OCI-LY3 (cell line): ENCODE data around the gene LENEP.
"Not testable (repeated sequence)": the region's sequence is repeated elsewhere in the genome, so short reads cannot be mapped to it uniquely, and the experiment has no call there.

Experiments
- H2AFZ ChIP-seq: fragments of 200-600, 300-600 bp; shearing (Covaris generic); 2 replicates; pipeline ENCODE4 v1.6.0; 2014; ENCODE audit warnings: antibody characterized with exemption, low read depth, low read length
- H3K27ac ChIP-seq: fragments of 200-600, 300-600 bp; sonication (generic); 2 replicates; pipeline ENCODE4 v1.5.1; 2014; ENCODE audit warnings: mild to moderate bottlenecking, low read length, moderate library complexity, mixed read lengths
- H3K27me3 ChIP-seq: fragments of 200-600, 300-600 bp; sonication (generic); 2 replicates; pipeline ENCODE4 v1.6.1; 2014; ENCODE audit warnings: low read depth, low read length, mixed read lengths
- H3K36me3 ChIP-seq: fragments of 200-600, 300-600 bp; sonication (generic); replicated peaks from 2 replicates; pipeline ENCODE3; 2014; ENCODE audit warnings: low read depth, low read length, mixed read lengths
- H3K4me1 ChIP-seq: fragments of 300-600, 200-600 bp; sonication (generic); 2 replicates; pipeline ENCODE4 v1.6.1; 2014; ENCODE audit warnings: low read length, mixed read lengths
- H3K4me2 ChIP-seq: fragments of 200-600, 300-600 bp; sonication (generic); 2 replicates; pipeline ENCODE4 v1.6.1; 2014; ENCODE audit warnings: low read length, mixed read lengths
- H3K4me3 ChIP-seq: fragments of 300-600, 200-600 bp; sonication (generic); 2 replicates; pipeline ENCODE4 v1.5.1; 2014; ENCODE audit warnings: antibody characterized with exemption, mild to moderate bottlenecking, low read length, moderate library complexity
- H3K79me2 ChIP-seq: fragments of 300-600, 200-600 bp; shearing (Covaris generic); 2 replicates; pipeline ENCODE4 v1.6.1; 2014; ENCODE audit warnings: mild to moderate bottlenecking, low read length, mixed read lengths
- H3K9ac ChIP-seq: fragments of 300-600, 200-600 bp; shearing (Covaris generic); 2 replicates; pipeline ENCODE4 v1.6.0; 2014; ENCODE audit warnings: mild to moderate bottlenecking, low read length, moderate library complexity
- H3K9me3 ChIP-seq: fragments of 200-600, 300-600 bp; shearing (Covaris generic); 2 replicates; pipeline ENCODE4 v1.6.1; 2014; ENCODE audit warnings: low read length, mixed read lengths; ENCODE audit not compliant: insufficient read depth
- H4K20me1 ChIP-seq: fragments of 200-600, 300-600 bp; sonication (generic); 2 replicates; pipeline ENCODE4 v1.6.1; 2016; ENCODE audit warnings: low read length, mixed read lengths; ENCODE audit not compliant: insufficient read depth
- CTCF ChIP-seq: fragments of 200-600, 300-600 bp; sonication (generic); IDR thresholded peaks from 2 replicates; pipeline ENCODE4 v1.5.1; 2014; ENCODE audit warnings: antibody characterized with exemption, low read length, low read depth
- EZH2phosphoT487 ChIP-seq: fragments of 200-600 bp; shearing (Covaris generic); IDR thresholded peaks from 2 replicates; pipeline ENCODE4 v1.6.1; 2018; ENCODE audit warnings: antibody characterized with exemption, mixed run types, low read depth

LENEP gene

GRCh38 chr1:154992721-154993571 is 440 bp upstream of the LENEP start:
- Histone ChIP-seq H3K4me2 (no peak overlapping the region), H3K9me3 (no peaks in the 10 kb centered on the region), H3K79me2 (peaks cover 7% of the 10 kb centered on the region; the same call in 1 of the 2 replicates), H3K27me3 (no peaks in the 10 kb centered on the region), H3K36me3 (peaks cover 20% of the 10 kb centered on the region), H3K27ac (no peak overlapping the region), H2AFZ (no peak overlapping the region), H3K4me1 (peaks cover 15% of the 10 kb centered on the region), H4K20me1 (no peaks in the 10 kb centered on the region), H3K9ac (no peak overlapping the region), H3K4me3 (no peak overlapping the region)
- TF ChIP-seq EZH2phosphoT487, result no peak
- peak; percentile 37 for TF ChIP-seq CTCF

- no peaks in the 10 kb centered on the region for H3K27me3 ChIP-seq
- H3K9ac ChIP-seq, result no peak overlapping the region
- peaks cover 23% of the 10 kb centered on the region for H3K4me1 ChIP-seq
- no peaks in the 10 kb centered on the region for H3K9me3 ChIP-seq
- TF ChIP-seq EZH2phosphoT487, result no peak
- TF ChIP-seq CTCF, result no peak
- no peaks in the 10 kb centered on the region for H4K20me1 ChIP-seq
- H2AFZ ChIP-seq, result no peak overlapping the region
- no peak overlapping the region for H3K4me3 ChIP-seq
- H3K79me2 ChIP-seq, result no peaks in the 10 kb centered on the region
- no peak overlapping the region for H3K4me2 ChIP-seq
- peaks cover 8% of the 10 kb centered on the region for H3K36me3 ChIP-seq
- H3K27ac ChIP-seq, result no peak overlapping the region
These were observed 842 bp downstream of the LENEP start for GRCh38 chr1:154994269-154994587.

- no peak overlapping the region for H3K4me2 ChIP-seq
- TF ChIP-seq CTCF (no peak), EZH2phosphoT487 (no peak)
- no peaks in the 10 kb centered on the region for H4K20me1 ChIP-seq
- H3K27ac ChIP-seq, result no peak overlapping the region
- no peak overlapping the region for H2AFZ ChIP-seq
- H3K27me3 ChIP-seq, result no peaks in the 10 kb centered on the region
- no peaks in the 10 kb centered on the region for H3K9me3 ChIP-seq
- H3K4me3 ChIP-seq, result no peak overlapping the region
- H3K9ac ChIP-seq, result no peak overlapping the region
- peaks cover 5% of the 10 kb centered on the region for H3K36me3 ChIP-seq
- peaks cover 24% of the 10 kb centered on the region for H3K4me1 ChIP-seq
- no peaks in the 10 kb centered on the region for H3K79me2 ChIP-seq
These were observed 1.2 kb downstream of the LENEP start for GRCh38 chr1:154994591-154994990.

- not testable (repeated sequence) for H3K27ac ChIP-seq, H3K9me3 ChIP-seq
- H3K4me1 ChIP-seq, result peaks cover 28% of the 10 kb centered on the region
These were observed 2.1 kb downstream of the LENEP start for GRCh38 chr1:154995301-154995983.

More at GRCh38 chr1:154995301-154995983, 2.1 kb downstream of the LENEP start:
- H2AFZ ChIP-seq, H4K20me1 ChIP-seq, H3K4me2 ChIP-seq, H3K4me3 ChIP-seq, H3K9ac ChIP-seq, H3K36me3 ChIP-seq, H3K27me3 ChIP-seq, H3K79me2 ChIP-seq: not testable (repeated sequence)
- TF ChIP-seq CTCF, result peak; percentile 34
